GM21381 (cell line): ENCODE data around the gene LRGUK.
"Not testable (repeated sequence)": the region's sequence is repeated elsewhere in the genome, so short reads cannot be mapped to it uniquely, and the experiment has no call there.

Source experiments
- ATAC-seq: cut with Tn5 transposase; IDR thresholded peaks from one replicate; pipeline ENCODE4 v1.9.1; 2021; ENCODE audit warnings: mild to moderate bottlenecking, moderate library complexity; ENCODE audit not compliant: unreplicated experiment

The LRGUK gene

GRCh38 chr7:134234216-134234615, 107.1 kb downstream of the LRGUK start:
- no peak for ATAC-seq

DNA sequence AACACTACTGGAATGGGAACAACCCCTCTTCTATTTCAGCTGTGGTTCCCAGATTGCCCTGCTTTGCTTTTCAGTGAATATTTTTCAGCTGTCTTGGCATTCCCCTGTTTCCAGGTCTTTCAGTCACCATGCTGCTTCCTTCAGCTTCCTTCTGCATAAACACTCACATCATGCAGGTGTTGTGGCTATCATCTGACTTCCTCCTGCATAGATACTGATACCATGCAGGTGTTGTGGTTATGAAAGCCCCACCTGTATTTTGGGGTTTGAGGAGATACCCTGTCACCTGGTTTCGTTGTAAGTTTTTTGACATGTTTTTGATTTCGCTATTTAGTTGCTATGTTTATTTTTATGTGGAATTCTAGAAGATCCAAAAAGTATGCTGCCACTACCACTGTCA, 118.1 kb downstream of the LRGUK start:
- no peak for ATAC-seq

GRCh38 chr7:134246347-134246746, 119.2 kb downstream of the LRGUK start:
- no peak for ATAC-seq

DNA sequence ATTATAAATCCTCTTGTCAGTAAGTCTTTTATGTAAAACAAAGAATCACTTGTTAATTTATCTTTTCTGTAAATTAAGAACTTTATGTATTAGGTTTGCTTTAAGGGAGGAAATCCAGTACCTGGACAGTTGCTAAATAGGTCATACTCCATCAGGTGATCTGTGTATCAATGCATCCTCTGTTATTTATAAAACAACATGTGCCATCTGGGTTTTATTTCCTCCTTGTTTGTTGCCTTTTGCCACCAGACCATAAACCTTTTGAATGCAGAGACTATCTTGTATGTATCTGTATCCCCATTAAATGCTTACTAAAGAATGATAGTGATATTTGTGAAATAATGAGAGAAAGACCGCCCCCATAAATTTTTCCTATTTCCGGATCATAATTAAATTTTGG, 119.6 kb downstream of the LRGUK start:
- ATAC-seq: no peak

DNA sequence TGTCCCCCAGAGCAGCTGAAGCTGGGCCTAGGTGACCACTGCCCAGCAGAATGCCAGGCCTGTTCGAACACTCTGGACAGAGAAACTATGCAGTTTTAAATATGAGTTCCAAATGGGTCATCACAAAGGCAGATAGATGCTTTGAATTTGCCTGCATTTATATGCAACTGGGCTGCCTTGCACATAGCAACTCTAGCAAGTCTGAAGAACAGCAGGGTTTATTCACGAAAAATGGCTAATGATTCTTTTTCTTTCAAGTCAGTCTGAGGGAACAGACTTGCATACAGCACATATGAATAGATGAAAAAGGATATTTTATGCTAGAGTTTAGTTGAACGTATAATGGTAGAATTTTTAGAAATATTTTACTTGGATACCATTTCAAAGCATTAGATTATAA, 121.1 kb downstream of the LRGUK start:
- ATAC-seq: no peak

- no peak for ATAC-seq
Measured at GRCh38 chr7:134254311-134254710, 127.2 kb downstream of the LRGUK start.

DNA sequence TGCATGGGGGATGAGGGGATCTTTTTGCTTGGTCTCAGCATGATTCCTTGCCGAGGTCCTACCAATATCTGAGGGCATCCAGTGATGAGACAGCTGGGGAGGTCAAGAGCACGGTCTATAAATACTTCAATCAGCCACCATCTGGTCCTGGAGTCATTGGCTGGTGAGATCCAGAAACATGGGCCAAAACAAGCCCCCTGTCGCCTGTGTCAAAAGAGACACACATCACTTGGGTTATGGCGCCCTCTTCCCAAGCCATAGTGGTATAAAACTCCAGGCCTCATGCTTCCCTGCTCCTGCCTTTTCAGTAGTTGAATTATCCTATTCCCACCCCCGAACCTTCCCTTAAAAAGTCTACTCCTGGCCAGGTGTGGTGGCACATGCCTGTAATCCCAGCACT, 128.7 kb downstream of the LRGUK start:
- no peak for ATAC-seq

DNA sequence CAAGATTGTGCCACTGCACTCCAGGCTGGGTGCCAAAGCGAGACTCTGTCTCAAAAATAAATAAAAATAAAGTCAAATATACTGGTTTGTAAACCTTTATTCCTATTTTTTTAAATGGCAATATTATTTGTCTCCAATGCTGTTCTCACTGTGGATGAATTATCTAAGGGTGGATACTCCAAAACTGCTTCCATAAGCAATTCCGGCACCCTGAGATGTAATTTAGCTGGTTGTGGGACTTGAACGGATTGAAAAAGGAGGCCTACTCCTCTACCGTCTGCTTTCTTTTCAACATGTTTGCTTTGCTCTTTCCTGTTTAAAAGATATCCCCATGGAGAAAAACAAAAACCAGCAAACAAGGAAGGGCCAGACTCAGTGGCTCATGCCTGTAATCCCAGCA, 135.2 kb downstream of the LRGUK start:
- ATAC-seq: no peak

GRCh38 chr7:134276951-134277350, 149.8 kb downstream of the LRGUK start:
- ATAC-seq: no peak

DNA sequence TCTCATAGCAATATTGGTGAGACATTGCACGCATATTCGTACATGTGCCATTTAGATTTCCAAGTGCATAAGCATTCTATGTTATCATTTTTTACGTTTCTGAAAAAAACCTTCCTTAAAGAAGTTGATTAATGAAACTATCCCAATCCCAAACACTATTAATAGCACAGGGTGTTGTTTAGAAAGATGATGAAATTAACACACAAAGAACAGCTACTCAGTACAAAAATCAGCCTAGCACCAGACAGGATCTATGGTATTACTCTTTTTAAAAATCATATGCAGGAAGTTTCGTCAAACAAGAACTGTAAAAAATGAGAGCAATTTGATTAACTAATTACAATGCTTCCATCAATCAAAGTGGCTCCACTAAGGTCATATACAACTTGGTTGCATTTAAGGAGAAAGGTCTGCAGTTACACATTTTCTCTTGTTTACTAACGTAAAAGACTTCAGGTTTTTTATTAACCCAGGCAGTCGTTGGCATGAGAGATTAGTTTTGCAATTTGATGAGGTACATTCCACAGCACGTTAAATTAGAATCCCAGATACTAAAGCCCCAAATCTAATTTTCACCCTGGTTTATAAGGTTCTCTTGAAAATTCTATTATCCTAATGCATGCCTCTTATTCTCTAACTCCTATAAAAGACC, 151.5 kb downstream of the LRGUK start:
- ATAC-seq: no peak

DNA sequence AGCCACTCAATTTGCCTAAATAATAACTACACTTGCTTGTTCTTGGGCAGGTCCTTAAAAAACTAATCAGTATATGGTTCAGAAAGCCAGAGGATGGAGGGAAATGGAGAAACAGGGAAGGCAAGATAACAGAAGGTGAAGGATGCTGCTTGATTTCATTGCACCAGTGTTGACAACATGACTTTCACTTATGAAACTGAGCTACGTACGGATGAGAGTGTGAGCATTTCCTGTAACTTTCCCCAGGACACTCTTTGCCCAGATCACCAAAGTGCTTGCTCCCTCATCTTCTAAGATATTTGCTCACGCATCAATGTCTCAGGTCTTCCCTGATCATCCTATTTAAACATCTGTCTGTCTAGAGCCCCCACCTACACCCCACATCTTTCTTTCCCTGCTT, 152.2 kb downstream of the LRGUK start:
- ATAC-seq: no peak

DNA sequence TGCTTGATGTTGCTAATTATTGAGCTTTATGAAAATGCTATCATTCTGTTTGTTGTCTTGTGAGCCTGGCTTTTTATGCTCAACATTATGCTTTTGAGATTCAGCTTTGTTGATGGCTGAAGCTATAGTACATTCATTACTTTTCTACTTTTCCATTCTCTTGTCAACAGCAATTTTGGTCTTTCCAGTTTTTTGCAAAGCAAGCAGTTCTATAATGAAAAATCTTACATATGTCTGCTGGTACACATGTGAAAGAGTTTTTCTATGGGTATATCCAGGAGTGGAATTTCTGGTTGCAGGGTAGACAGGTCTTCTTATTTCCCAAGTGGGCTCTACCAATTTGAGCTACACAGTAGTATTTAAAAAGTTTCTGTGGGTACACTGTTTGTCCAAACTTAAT, 152.8 kb downstream of the LRGUK start:
- no peak for ATAC-seq

DNA sequence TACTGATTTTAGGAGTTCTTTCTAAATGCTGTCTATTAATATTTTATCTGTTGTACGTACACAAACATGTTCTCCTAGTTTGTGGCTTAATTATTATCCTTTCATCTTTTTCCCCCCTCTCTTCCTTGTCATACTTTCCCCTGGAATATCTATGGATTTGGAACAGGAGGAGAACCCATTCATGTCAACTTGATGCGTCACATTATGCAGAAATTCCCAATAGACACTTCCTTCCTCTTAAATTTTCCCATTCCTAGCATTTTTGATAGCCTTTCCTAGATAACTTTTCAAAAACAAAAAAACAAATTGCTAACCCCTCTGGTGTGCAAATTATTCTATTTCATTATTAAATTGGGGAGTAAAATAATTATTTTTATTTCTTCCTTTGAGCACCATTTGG, 153.4 kb downstream of the LRGUK start:
- ATAC-seq: no peak

DNA sequence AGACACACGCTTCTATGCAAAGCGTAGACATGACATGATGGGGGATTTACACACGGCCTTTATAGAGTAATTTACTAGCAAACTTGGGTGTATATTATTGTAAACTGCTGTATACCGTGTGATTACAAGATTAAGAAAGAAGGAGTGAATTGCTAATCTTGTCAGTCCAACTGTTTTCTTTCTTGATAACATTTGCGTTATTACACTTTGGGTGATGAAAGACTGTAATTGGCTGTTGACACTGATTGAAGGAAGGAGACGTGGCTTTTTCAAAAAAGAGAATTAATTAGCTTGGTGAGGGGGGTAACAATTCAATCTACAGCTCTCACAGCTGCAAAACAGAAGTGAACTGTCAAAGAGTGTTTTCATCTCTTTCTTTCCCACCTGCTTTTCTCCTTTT, 156.9 kb downstream of the LRGUK start:
- ATAC-seq: no peak

GRCh38 chr7:134284952-134285351, 157.8 kb downstream of the LRGUK start:
- ATAC-seq: no peak

- no peak for ATAC-seq
Measured at GRCh38 chr7:134287916-134288659, 160.9 kb downstream of the LRGUK start.

GRCh38 chr7:134289423-134289822, 162.3 kb downstream of the LRGUK start:
- no peak for ATAC-seq

GRCh38 chr7:134289841-134290240, 162.7 kb downstream of the LRGUK start:
- no peak for ATAC-seq

- no peak for ATAC-seq
Measured at GRCh38 chr7:134290286-134290685, 163.1 kb downstream of the LRGUK start.

GRCh38 chr7:134293002-134293740, 166.0 kb downstream of the LRGUK start:
- peak; percentile 100 for ATAC-seq

GRCh38 chr7:134295982-134296381, 168.8 kb downstream of the LRGUK start:
- not testable (repeated sequence) for ATAC-seq

- no peak for ATAC-seq
Measured at GRCh38 chr7:134297489-134297888, 170.3 kb downstream of the LRGUK start.
